H9 (cell line): ENCODE data around the gene THOC7. TPM values are rescaled to one million over a fixed set of nuclear protein-coding genes. Genes with fewer than 3 reads are reported as not detected.

Source experiments
- DNase-seq: peaks from one replicate; pipeline ENCODE4 v3.0.0-alpha.2; 2017
- H2AFZ ChIP-seq: one replicate; pipeline ENCODE4 v1.6.1; 2013; ENCODE audit warnings: mild to moderate bottlenecking, low read length, control low read depth, moderate library complexity
- H2AK5ac ChIP-seq: 2 replicates; pipeline ENCODE4 v1.6.1; 2013; ENCODE audit warnings: low read length, control low read depth, mixed read lengths; ENCODE audit not compliant: insufficient read length
- H2BK120ac ChIP-seq: one replicate; pipeline ENCODE4 v1.6.1; 2013; ENCODE audit warnings: low read depth, mild to moderate bottlenecking, low read length, control low read depth, inconsistent platforms; ENCODE audit not compliant: poor library complexity, severe bottlenecking
- H2BK12ac ChIP-seq: 2 replicates; pipeline ENCODE4 v1.6.1; 2013; ENCODE audit warnings: low read length, control low read depth, mixed read lengths, low read depth; ENCODE audit not compliant: insufficient read length
- H2BK15ac ChIP-seq: 2 replicates; pipeline ENCODE4 v1.6.1; 2013; ENCODE audit warnings: low read depth, low read length, control low read depth
- H2BK20ac ChIP-seq: one replicate; pipeline ENCODE4 v1.6.1; 2013; ENCODE audit warnings: low read depth, mild to moderate bottlenecking, low read length, control low read depth, inconsistent platforms; ENCODE audit not compliant: poor library complexity, severe bottlenecking
- H2BK5ac ChIP-seq: 2 replicates; pipeline ENCODE4 v1.6.1; 2013; ENCODE audit warnings: low read length, control low read depth, mixed read lengths; ENCODE audit not compliant: insufficient read length
- H3K14ac ChIP-seq: 2 replicates; pipeline ENCODE4 v1.6.1; 2013; ENCODE audit warnings: low read length, control low read depth; ENCODE audit not compliant: insufficient read depth
- H3K18ac ChIP-seq: 2 replicates; pipeline ENCODE4 v1.6.1; 2013; ENCODE audit warnings: low read depth, mild to moderate bottlenecking, mixed read lengths, low read length, control low read depth; ENCODE audit not compliant: insufficient read length
- H3K23ac ChIP-seq: 2 replicates; pipeline ENCODE4 v1.6.1; 2013; ENCODE audit warnings: low read length, control low read depth, mixed read lengths, low read depth; ENCODE audit not compliant: insufficient read length
- H3K23me2 ChIP-seq: 2 replicates; pipeline ENCODE4 v1.6.1; 2013; ENCODE audit warnings: low read depth, mild to moderate bottlenecking, mixed read lengths, low read length, control low read depth; ENCODE audit not compliant: insufficient read length, poor library complexity, severe bottlenecking
- H3K27ac ChIP-seq: 2 replicates; pipeline ENCODE4 v1.5.1; 2013; ENCODE audit warnings: low read length, control low read depth, mixed read lengths, low read depth; ENCODE audit not compliant: insufficient read length
- H3K27me3 ChIP-seq: 2 replicates; pipeline ENCODE4 v1.6.1; 2013; ENCODE audit warnings: low read length, control low read depth, inconsistent platforms; ENCODE audit not compliant: insufficient read depth
- H3K4ac ChIP-seq: 2 replicates; pipeline ENCODE4 v1.6.1; 2013; ENCODE audit warnings: low read depth, mild to moderate bottlenecking, control low read depth, inconsistent platforms, low read length, moderate library complexity
- H3K4me1 ChIP-seq: 2 replicates; pipeline ENCODE4 v1.6.1; 2013; ENCODE audit warnings: low read length, control low read depth, inconsistent platforms; ENCODE audit not compliant: insufficient read depth
- H3K4me2 ChIP-seq: 2 replicates; pipeline ENCODE4 v1.6.1; 2013; ENCODE audit warnings: low read length, control low read depth, mixed read lengths; ENCODE audit not compliant: insufficient read length, insufficient read depth
- H3K56ac ChIP-seq: 2 replicates; pipeline ENCODE4 v1.6.1; 2013; ENCODE audit warnings: low read depth, mild to moderate bottlenecking, mixed read lengths, low read length, control low read depth; ENCODE audit not compliant: insufficient read length
- H3K79me1 ChIP-seq: 2 replicates; pipeline ENCODE4 v1.6.1; 2013; ENCODE audit warnings: low read depth, mild to moderate bottlenecking, moderate library complexity, low read length, control low read depth, inconsistent platforms; ENCODE audit not compliant: insufficient read depth, poor library complexity, severe bottlenecking
- H3K79me2 ChIP-seq: 2 replicates; pipeline ENCODE4 v1.6.1; 2013; ENCODE audit warnings: low read length, control low read depth, inconsistent platforms; ENCODE audit not compliant: insufficient read depth
- H3K9ac ChIP-seq: 2 replicates; pipeline ENCODE4 v1.6.1; 2013; ENCODE audit warnings: low read length, control low read depth, mixed read lengths; ENCODE audit not compliant: insufficient read length; ENCODE audit errors: extremely low read depth
- H3K9me3 ChIP-seq: one replicate; pipeline ENCODE4 v1.6.1; 2013; ENCODE audit warnings: low read depth, low read length, inconsistent platforms; ENCODE audit not compliant: control insufficient read depth
- H3T11ph ChIP-seq: one replicate; pipeline ENCODE4 v1.6.1; 2013; ENCODE audit warnings: mild to moderate bottlenecking, low read length, control low read depth, inconsistent platforms
- H4K20me1 ChIP-seq: one replicate; pipeline ENCODE4 v1.6.1; 2013; ENCODE audit not compliant: control insufficient read depth, insufficient read length, insufficient read depth
- H4K5ac ChIP-seq: 2 replicates; pipeline ENCODE4 v1.6.1; 2013; ENCODE audit warnings: low read depth, mild to moderate bottlenecking, mixed read lengths, low read length, control low read depth; ENCODE audit not compliant: insufficient read length
- H4K8ac ChIP-seq: replicated peaks from 2 replicates; pipeline ENCODE4 v1.6.1; 2013; ENCODE audit warnings: low read length, control low read depth, mixed read lengths, low read depth; ENCODE audit not compliant: insufficient read length
- H4K91ac ChIP-seq: 2 replicates; pipeline ENCODE4 v1.6.1; 2013; ENCODE audit warnings: low read depth, mild to moderate bottlenecking, moderate library complexity, mixed read lengths, low read length, control low read depth; ENCODE audit not compliant: insufficient read length
- H3K27ac Mint-ChIP-seq, 3 experiments: 2 replicates in 2 of 3; 3 replicates in 1 of 3; pipeline ENCODE4 v1.8.0; 2020 to 2021; ENCODE audit warnings: mixed read lengths in 3 of 3, mild to moderate bottlenecking in 1 of 3, moderate library complexity in 1 of 3
- H3K27me3 Mint-ChIP-seq: 2 replicates; pipeline ENCODE4 v1.8.0; 2021; ENCODE audit warnings: low read depth, mild to moderate bottlenecking, moderate library complexity, mixed read lengths
- H3K36me3 Mint-ChIP-seq, 3 experiments: 2 replicates in 2 of 3; 3 replicates in 1 of 3; pipeline ENCODE4 v1.8.0; 2020 to 2021; ENCODE audit warnings: low read depth in 3 of 3, mixed read lengths in 3 of 3; ENCODE audit not compliant: insufficient read depth in 1 of 3
- H3K4me1 Mint-ChIP-seq, 2 experiments: 2 replicates each; pipeline ENCODE4 v1.8.0; 2020; ENCODE audit warnings: mixed read lengths in 2 of 2
- H3K4me3 Mint-ChIP-seq, 2 experiments: 2 replicates in 1 of 2; 3 replicates in 1 of 2; pipeline ENCODE4 v1.8.0; 2020 to 2021; ENCODE audit warnings: mild to moderate bottlenecking in 2 of 2, mixed read lengths in 2 of 2, moderate library complexity in 1 of 2
- H3K9me3 Mint-ChIP-seq, 2 experiments: 2 replicates in 1 of 2; 3 replicates in 1 of 2; pipeline ENCODE4 v1.8.0; 2020; ENCODE audit warnings: mild to moderate bottlenecking in 2 of 2, mixed read lengths in 2 of 2, moderate library complexity in 1 of 2
- CTCF ChIP-seq: fragments of 200-600 bp; sonication (generic); conservative IDR thresholded peaks from 3 replicates; pipeline ENCODE4 v1.8.0; 2021; ENCODE audit warnings: antibody characterized with exemption, mild to moderate bottlenecking
- WGBS: extraction: QIAGEN DNeasy Blood & Tissue Kit; methylation state at CpG from one replicate; pipeline ENCODE4 v1.1.7; 2013; ENCODE audit warnings: missing lambda C conversion rate, low lambda C conversion rate, mixed read lengths; ENCODE audit not compliant: insufficient read length; ENCODE audit errors: extremely low coverage; 5-methylcytosine and 5-hydroxymethylcytosine counted together
- total RNA-seq: library from RNA; stranded (reverse); gene quantifications from 2 replicates; pipeline ENCODE4 v1.2.1, GENCODE V29; 2021

The THOC7 gene
- total RNA-seq, 1 experiment from 2014 or later = 63.3 TPM

- Histone ChIP-seq H2BK12ac (no peak overlapping the region), H3K18ac (no peak overlapping the region), H2AK5ac (no peak overlapping the region), H3K56ac (no peak overlapping the region), H3T11ph (no peak overlapping the region), H3K23me2 (no peaks in the 10 kb centered on the region), H3K14ac (no peak overlapping the region), H4K20me1 (no peaks in the 10 kb centered on the region), H3K4ac (no peak overlapping the region), H2AFZ (no peak overlapping the region), H3K9me3 (no peaks in the 10 kb centered on the region), H3K9ac (no peak overlapping the region), H3K4me1 (peaks cover 12% of the 10 kb centered on the region), H4K8ac (no peak overlapping the region), H2BK5ac (no peak overlapping the region), H2BK120ac (no peak overlapping the region), H3K27me3 (no peaks in the 10 kb centered on the region), H3K4me2 (no peak overlapping the region), H2BK20ac (no peak overlapping the region), H3K79me1 (peaks cover 4% of the 10 kb centered on the region), H3K79me2 (peaks cover 1% of the 10 kb centered on the region; the same call in 1 of the 2 replicates), H2BK15ac (no peak overlapping the region), H4K91ac (no peak overlapping the region), H4K5ac (no peak overlapping the region), H3K23ac (no peak overlapping the region), H3K27ac (no peak overlapping the region)
- Mint-ChIP-seq H3K4me3 (no peak overlapping the region), H3K4me1 (peaks cover 26 to 38% of the 10 kb centered on the region in 2 experiments), H3K36me3 (no peaks in the 10 kb centered on the region), H3K27me3 (no peaks in the 10 kb centered on the region), H3K9me3 (no peaks in the 10 kb centered on the region), H3K27ac (no peak overlapping the region)
- DNase-seq = no peak
- WGBS = no CpG with 5 or more reads among the region's 3 CpGs
- TF ChIP-seq CTCF = no peak
These were observed 12.7 kb upstream of the THOC7 start for GRCh38 chr3:63876260-63876659.
